PC-3 (cell line): ENCODE results near the gene EME2. TPM values are rescaled to one million over a fixed set of nuclear protein-coding genes. Genes with fewer than 3 reads are reported as not detected.

Experiments used
- ATAC-seq: fragments of 200-7000 bp; cut with Tn5 transposase; 2 replicates; pipeline ENCODE4 v1.9.1; 2020; ENCODE audit warnings: mild to moderate bottlenecking, moderate library complexity
- BruUV-seq: library from RNA; stranded (reverse); fragments of 400-500 nt; replicated peaks from 2 replicates; lab custom pipeline; 2021; lab: Mats Ljungman, UMichigan
- CTCF ChIA-PET: fragments of 300-600 bp; sonication (Branson Sonifier 250); formaldehyde crosslinking; loops from one replicate; lab custom pipeline; 2022; ENCODE audit warnings: antibody characterized with exemption; lab: Charles Lee
- POLR2A ChIA-PET: fragments of 300-600 bp; sonication (Branson Sonifier 250); formaldehyde crosslinking; loops from one replicate; lab custom pipeline; 2022; ENCODE audit warnings: antibody characterized with exemption; ENCODE audit not compliant: unreplicated experiment; lab: Charles Lee
- DNase-seq: peaks from one replicate; pipeline ENCODE4 v3.0.0-alpha.2; 2015
- H2AFZ ChIP-seq: fragments of 300-600 bp; sonication (generic); 2 replicates; pipeline ENCODE4 v1.6.0; 2016; ENCODE audit warnings: antibody characterized with exemption, low read length
- H3F3A ChIP-seq: fragments of 300-600 bp; sonication (generic); one replicate; pipeline ENCODE4 v1.6.0; 2017; ENCODE audit warnings: antibody characterized with exemption, low read length, control low read depth, mild to moderate bottlenecking; ENCODE audit not compliant: unreplicated experiment
- H3K27ac ChIP-seq: fragments of 300-600 bp; sonication (generic); 2 replicates; pipeline ENCODE4 v1.5.1; 2016; ENCODE audit warnings: mild to moderate bottlenecking, low read length
- H3K27me3 ChIP-seq: fragments of 300-600 bp; sonication (generic); 2 replicates; pipeline ENCODE4 v1.6.1; 2016; ENCODE audit warnings: low read length, mixed read lengths
- H3K36me3 ChIP-seq: fragments of 300-600 bp; sonication (generic); 2 replicates; pipeline ENCODE4 v1.6.1; 2016; ENCODE audit warnings: low read depth, mixed run types, low read length, mixed read lengths
- H3K4me1 ChIP-seq: fragments of 300-600 bp; sonication (generic); 2 replicates; pipeline ENCODE4 v1.5.1; 2016; ENCODE audit warnings: low read length; ENCODE audit not compliant: insufficient read depth
- H3K4me2 ChIP-seq: fragments of 300-600 bp; sonication (generic); 2 replicates; pipeline ENCODE4 v1.6.0; 2016; ENCODE audit warnings: low read length
- H3K4me3 ChIP-seq: fragments of 300-600 bp; sonication (generic); 2 replicates; pipeline ENCODE4 v1.5.1; 2016; ENCODE audit warnings: mild to moderate bottlenecking, low read length, mixed read lengths
- H3K79me2 ChIP-seq: fragments of 300-600 bp; sonication (generic); 2 replicates; pipeline ENCODE4 v1.6.1; 2017; ENCODE audit warnings: low read length, mixed read lengths
- H3K9ac ChIP-seq: fragments of 300-600 bp; sonication (generic); 2 replicates; pipeline ENCODE4 v1.6.0; 2016; ENCODE audit warnings: mild to moderate bottlenecking, low read length
- H3K9me2 ChIP-seq: fragments of 300-600 bp; sonication (generic); replicated peaks from 2 replicates; pipeline ENCODE4 v1.6.1; 2016; ENCODE audit warnings: mixed run types, low read length, mixed read lengths
- H3K9me3 ChIP-seq: fragments of 300-600 bp; sonication (generic); 2 replicates; pipeline ENCODE4 v1.6.1; 2016; ENCODE audit warnings: low read length, mixed read lengths
- H4K20me1 ChIP-seq: fragments of 300-600 bp; sonication (generic); 2 replicates; pipeline ENCODE4 v1.6.1; 2016; ENCODE audit warnings: low read length, mixed read lengths
- EZH2 ChIP-seq: fragments of 300-600 bp; sonication (generic); IDR thresholded peaks from one replicate; pipeline ENCODE4 v1.6.1; 2017; ENCODE audit warnings: antibody characterized with exemption, mild to moderate bottlenecking, low read length; ENCODE audit not compliant: unreplicated experiment
- EZH2phosphoT487 ChIP-seq: fragments of 300-600 bp; sonication (generic); IDR thresholded peaks from 2 replicates; pipeline ENCODE4 v1.6.1; 2018; ENCODE audit warnings: mild to moderate bottlenecking, antibody characterized with exemption, low read length, borderline replicate concordance
- intact Hi-C: fragments of 100-400 bp; cut with micrococcal nuclease; formaldehyde crosslinking; loops from 2 replicates; pipeline ENCODE4 v1.9.0; 2023
- total RNA-seq: library from RNA; depleted of rRNA; stranded (reverse); fragments of >200 nt; gene quantifications from 2 replicates; pipeline ENCODE4 v1.2.3, GENCODE V29; 2014
- TF ChIP-seq, protein P1 (sequence below): fragments of 300-600 bp; sonication (generic); conservative IDR thresholded peaks from 2 replicates; pipeline ENCODE4 v1.5.1; 2017; ENCODE audit warnings: antibody characterized with exemption, low read depth, mild to moderate bottlenecking, low read length

Gene EME2
- total RNA-seq, 1 experiment from 2014 or later, result 12.5 TPM

DNA sequence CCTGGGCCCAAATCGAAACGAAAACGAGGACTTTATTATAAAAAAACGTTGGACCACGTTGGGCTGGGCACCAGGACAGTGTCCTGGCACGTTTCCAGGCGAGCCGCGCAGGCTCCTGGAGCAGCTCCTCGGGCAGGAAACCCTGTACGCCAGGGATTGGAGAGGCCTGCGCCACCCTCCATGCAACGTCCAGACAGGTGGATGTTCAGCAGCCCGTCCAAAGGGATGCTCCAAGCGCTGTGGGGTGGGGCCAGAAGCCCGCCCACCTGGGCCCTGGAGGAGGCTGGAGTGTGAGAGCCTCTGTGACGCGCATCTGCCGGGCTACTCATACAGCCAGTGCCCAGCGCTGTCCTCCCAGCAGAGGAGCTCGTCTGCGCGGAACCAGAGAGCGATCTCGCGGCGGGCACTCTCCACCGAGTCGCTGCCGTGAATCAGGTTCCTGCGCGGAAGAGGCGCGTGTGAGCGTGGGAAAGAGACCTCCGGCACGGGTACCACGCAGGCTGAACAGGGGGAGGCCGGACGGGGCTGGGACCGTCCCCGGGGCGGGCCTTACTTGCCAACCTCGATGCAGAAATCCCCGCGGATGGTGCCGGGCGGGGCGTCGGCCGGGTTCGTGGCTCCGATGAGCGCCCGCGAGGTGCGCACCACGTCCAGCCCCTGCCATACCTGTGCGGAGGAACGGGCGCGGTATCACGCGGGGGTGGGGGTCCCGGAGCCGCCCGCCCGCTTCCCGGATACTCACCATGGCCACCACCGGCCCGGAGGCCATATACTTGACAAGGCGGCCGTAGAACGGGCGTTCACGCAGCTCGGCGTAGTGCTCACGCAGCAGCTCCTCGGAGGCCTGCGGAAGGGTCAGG lies 2.1 kb upstream of the EME2 start:
- H3K4me3 ChIP-seq, result peak overlapping the region; percentile 86
- DNase-seq (peak; percentile 60), ATAC-seq (peak; percentile 48)
- peak overlapping the region; percentile 100 for H3K4me2 ChIP-seq
- H3K79me2 ChIP-seq, result peaks cover 34% of the 10 kb centered on the region
- ChIA-PET POLR2A (interaction anchor here (0.5 kb wide), 2 partner anchors 24 to 637 kb away, joined by 3 to 4 read pairs; no protein-coding TSS in a partner anchor), CTCF (no interaction called here)
- peaks cover 3% of the 10 kb centered on the region; the same call in 1 of the 2 replicates for H4K20me1 ChIP-seq
- peaks cover 12% of the 10 kb centered on the region; the same call in 1 of the 2 replicates for H3K4me1 ChIP-seq
- no peak overlapping the region for H2AFZ ChIP-seq
- intact Hi-C loops, result loop anchor here (5.0 kb wide), 1 partner anchor 93 kb away; the partner anchor contains the start of gene JPT2
- no peaks in the 10 kb centered on the region for H3K36me3 ChIP-seq
- no peak overlapping the region for H3K27ac ChIP-seq
- H3K27me3 ChIP-seq, result no peaks in the 10 kb centered on the region
- H3K9me3 ChIP-seq, result no peaks in the 10 kb centered on the region
- peak overlapping the region; percentile 93 for H3K9ac ChIP-seq
- BruUV-seq, result TSS peak; percentile 17
- no peaks in the 10 kb centered on the region for H3F3A ChIP-seq
- TF ChIP-seq EZH2phosphoT487 (no peak), EZH2 (no peak)
- TF ChIP-seq, protein P1, sequence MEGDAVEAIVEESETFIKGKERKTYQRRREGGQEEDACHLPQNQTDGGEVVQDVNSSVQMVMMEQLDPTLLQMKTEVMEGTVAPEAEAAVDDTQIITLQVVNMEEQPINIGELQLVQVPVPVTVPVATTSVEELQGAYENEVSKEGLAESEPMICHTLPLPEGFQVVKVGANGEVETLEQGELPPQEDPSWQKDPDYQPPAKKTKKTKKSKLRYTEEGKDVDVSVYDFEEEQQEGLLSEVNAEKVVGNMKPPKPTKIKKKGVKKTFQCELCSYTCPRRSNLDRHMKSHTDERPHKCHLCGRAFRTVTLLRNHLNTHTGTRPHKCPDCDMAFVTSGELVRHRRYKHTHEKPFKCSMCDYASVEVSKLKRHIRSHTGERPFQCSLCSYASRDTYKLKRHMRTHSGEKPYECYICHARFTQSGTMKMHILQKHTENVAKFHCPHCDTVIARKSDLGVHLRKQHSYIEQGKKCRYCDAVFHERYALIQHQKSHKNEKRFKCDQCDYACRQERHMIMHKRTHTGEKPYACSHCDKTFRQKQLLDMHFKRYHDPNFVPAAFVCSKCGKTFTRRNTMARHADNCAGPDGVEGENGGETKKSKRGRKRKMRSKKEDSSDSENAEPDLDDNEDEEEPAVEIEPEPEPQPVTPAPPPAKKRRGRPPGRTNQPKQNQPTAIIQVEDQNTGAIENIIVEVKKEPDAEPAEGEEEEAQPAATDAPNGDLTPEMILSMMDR, result no peak
- H3K9me2 ChIP-seq, result no peaks in the 10 kb centered on the region

DNA sequence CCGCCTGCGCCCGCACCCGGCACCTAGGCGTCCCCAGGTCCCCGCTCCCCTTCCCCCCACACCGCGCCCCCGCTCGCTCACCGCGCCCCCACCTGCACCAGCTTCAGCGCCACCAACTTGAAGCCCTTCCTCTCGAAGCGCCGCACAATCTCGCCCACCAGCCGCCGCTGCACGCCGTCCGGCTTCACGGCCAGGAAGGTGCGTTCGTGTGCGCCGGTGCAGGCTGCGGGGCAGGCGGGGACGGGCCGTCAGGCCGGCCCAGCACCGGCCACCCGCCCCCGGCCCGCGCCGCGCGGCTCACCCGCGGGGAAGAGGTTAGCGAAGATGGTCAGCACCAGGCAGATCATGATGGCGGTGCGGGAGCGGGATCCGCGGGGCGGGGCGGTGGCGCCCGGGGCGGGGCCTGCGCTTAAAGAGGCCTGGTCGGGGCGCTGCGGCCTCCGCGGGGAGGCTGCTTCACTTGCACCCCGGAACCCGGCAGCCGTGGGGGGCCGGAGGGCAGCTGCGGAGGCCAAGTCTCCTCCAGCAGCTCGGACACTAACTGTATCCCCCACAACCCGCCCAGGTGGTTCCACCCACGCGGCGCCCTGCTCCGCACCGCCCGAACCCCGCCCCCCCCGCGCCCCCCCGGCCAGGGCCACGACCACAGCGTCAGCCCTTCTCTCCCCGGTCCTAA lies 1.3 kb upstream of the EME2 start, which contains the start of gene NME3:
NME3 (minus strand) TSS at position 356 of the 676 bp plus-strand sequence; CDS start at position 347, 9 bp downstream.
- ChIA-PET CTCF (no interaction called here), POLR2A (interaction anchor here (0.5 kb wide), 1 partner anchor 25 kb away, joined by 3 read pairs; no protein-coding TSS in a partner anchor)
- H3K27ac ChIP-seq, result peak within 1 kb of the TSS; percentile 65
- H3F3A ChIP-seq, result no peaks in the 10 kb centered on the region
- peak within 1 kb of the TSS; percentile 86 for H3K4me3 ChIP-seq
- peaks cover 34% of the 10 kb centered on the region for H3K79me2 ChIP-seq
- BruUV-seq, result no TSS peak
- DNase-seq, result peak; percentile 58
- intact Hi-C loops, result loop anchor here (5.0 kb wide), 1 partner anchor 94 kb away; the partner anchor contains the start of gene JPT2
- peaks cover 12% of the 10 kb centered on the region; the same call in 1 of the 2 replicates for H3K4me1 ChIP-seq
- H3K9me2 ChIP-seq, result no peaks in the 10 kb centered on the region
- peak; percentile 32 for ATAC-seq
- TF ChIP-seq, protein P1, result no peak
- TF ChIP-seq EZH2, result no peak
- no peak for TF ChIP-seq EZH2phosphoT487
- H3K9me3 ChIP-seq, result no peaks in the 10 kb centered on the region
- 0 out of 2 replicates have a peak within 1 kb of the TSS, but pooled peaks have one; percentile 64 for H2AFZ ChIP-seq
- H3K27me3 ChIP-seq, result no peaks in the 10 kb centered on the region
- H3K36me3 ChIP-seq, result no peaks in the 10 kb centered on the region
- H4K20me1 ChIP-seq, result peaks cover 3% of the 10 kb centered on the region; the same call in 1 of the 2 replicates
- H3K9ac ChIP-seq, result peak within 1 kb of the TSS; percentile 93
- peak within 1 kb of the TSS; percentile 100 for H3K4me2 ChIP-seq
